GM18502 (cell line): ENCODE data around the gene OR10K1.

ENCODE experiments used
- ATAC-seq: cut with Tn5 transposase; IDR thresholded peaks from one replicate; pipeline ENCODE4 v1.9.1; 2021; ENCODE audit warnings: mild to moderate bottlenecking; ENCODE audit not compliant: unreplicated experiment, poor library complexity

The OR10K1 gene

DNA sequence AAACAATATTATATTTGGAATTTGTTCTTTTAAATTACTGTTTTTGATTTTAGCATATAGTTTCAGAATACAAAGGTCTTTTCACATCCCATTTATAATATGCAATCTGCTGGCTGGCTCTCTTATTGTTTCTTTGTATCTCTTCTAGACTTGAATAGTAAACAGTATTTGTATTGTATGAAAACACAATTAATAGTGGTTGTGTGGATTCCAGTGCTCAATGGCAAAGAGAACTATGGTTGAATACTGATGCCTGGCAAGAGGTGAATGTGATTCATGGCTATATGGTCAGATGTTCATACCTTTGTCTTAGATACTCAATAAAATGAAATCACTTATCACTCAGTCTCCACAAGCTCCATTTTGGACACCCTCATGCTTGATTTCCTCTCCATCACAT, 55.3 kb downstream of the OR10K1 start:
- no peak for ATAC-seq
